A204.1 (cell line): ENCODE data around the gene TTL.
"Not testable (repeated sequence)": the region's sequence is repeated elsewhere in the genome, so short reads cannot be mapped to it uniquely, and the experiment has no call there.

Experiments used
- FAIRE-seq: peaks from 2 replicates; lab custom pipeline; 2012; peaks lifted over from hg19 to GRCh38; lab: Jason Lieb, UNC

TTL gene

DNA sequence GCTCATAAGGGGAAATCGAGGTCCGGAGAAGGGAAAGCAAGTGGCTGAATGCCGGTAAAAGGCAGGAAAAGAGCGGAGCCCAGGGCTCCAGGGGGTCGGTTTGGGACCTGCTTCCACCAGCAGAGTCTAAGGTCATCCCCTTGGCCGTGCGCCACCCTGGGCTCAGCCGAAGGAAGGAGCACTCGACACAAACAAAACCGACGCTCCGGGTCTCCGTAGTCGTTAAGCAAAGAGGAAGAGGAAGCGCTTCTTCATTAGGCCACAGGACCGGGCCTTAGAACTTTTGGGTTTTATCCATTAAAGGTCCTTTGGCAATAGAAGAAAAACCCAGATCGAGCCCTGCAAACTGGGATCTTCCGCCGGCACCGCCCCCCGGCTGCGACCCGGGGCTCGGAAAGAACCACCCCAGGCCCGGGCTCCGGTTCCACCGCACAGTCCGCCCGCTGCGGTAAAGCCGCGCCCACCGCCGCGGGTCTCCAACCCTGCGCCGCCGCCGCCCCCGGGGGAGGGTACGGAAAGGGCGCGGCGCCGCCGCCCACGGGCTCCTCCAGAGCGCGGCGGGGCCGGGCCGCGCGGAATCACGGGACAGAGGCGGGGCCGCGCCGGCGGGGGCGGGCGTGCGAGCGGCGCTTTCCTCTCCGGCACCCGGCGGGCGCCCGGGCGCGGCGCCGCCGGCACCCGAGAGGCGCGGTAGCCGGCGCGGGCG, at the start of gene TTL:
Gene TTL (plus strand): TSS at position 629 of the 706 bp plus-strand sequence. CDS start 189 bp downstream, outside the sequence.
- no peak for FAIRE-seq

DNA sequence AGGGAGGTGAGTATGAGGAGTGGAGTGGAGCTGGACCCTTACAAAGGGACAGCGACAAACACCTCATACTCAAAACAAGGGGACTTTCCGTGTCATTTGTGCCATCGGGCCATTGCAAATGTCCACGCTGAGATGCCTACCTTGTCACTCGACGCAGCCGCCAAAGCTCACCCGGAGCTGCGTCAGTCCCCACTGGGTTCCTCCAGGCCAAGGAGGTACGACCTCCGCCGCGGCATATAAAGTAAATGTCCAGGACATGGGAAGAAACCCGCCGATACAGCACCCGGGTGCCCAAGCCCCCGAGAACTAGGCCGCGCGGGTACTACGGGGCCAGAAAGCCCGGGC, 49.6 kb upstream of the TTL start:
- FAIRE-seq: not testable (repeated sequence)

DNA sequence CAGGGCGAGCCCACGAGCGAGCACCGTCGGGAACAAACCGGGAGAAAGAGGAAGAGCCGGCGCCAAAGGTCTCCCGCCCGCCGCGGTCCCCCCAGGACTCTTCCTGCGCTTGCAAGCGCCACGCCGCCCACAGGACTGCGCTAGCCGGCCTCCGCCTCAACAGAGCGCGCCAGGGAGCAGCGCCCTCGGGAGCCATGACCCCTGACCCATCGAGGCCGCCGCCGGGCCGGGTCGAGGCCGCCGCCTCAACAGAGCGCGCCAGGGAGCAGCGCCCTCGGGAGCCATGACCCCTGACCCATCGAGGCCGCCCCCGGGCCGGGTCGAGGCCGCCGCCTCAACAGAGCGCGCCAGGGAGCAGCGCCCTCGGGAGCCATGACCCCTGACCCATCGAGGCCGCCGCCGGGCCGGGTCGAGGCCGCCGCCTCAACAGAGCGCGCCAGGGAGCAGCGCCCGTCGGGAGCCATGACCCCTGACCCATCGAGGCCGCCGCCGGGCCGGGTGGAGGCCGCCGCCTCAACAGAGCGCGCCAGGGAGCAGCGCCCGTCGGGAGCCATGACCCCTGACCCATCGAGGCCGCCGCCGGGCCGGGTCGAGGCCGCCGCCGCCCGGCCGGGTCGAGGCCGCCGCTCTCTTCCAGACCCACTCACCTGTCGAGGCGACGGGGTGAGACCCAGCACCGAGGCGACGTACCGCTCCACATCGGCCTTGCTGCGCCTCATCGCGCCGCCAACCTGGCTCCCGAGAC, 49.0 kb upstream of the TTL start:
- not testable (repeated sequence) for FAIRE-seq

DNA sequence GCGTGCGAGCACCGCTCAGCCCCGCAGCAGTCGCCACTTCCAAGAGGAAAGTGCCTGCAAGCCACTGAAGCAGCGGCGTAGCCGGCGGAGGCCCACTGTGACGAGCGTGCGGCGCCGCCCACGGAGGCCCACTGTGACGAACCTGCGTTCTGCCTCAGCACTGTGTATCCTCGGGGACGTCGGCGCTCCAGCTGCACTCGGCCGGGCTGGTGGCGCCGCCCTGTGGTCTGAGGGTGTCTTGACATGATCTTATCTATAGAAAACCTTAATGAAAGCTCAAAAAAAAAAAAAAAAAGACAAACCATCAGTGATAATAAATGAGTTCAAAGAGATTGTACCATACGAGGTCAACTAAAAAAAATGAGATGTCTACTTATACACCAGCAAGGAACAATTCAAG, 48.5 kb upstream of the TTL start, which contains the start of gene RGPD8:
Gene RGPD8 (minus strand): TSS at position 166 of the 400 bp plus-strand sequence. CDS start 192 bp downstream, outside the sequence.
- FAIRE-seq: not testable (repeated sequence)

DNA sequence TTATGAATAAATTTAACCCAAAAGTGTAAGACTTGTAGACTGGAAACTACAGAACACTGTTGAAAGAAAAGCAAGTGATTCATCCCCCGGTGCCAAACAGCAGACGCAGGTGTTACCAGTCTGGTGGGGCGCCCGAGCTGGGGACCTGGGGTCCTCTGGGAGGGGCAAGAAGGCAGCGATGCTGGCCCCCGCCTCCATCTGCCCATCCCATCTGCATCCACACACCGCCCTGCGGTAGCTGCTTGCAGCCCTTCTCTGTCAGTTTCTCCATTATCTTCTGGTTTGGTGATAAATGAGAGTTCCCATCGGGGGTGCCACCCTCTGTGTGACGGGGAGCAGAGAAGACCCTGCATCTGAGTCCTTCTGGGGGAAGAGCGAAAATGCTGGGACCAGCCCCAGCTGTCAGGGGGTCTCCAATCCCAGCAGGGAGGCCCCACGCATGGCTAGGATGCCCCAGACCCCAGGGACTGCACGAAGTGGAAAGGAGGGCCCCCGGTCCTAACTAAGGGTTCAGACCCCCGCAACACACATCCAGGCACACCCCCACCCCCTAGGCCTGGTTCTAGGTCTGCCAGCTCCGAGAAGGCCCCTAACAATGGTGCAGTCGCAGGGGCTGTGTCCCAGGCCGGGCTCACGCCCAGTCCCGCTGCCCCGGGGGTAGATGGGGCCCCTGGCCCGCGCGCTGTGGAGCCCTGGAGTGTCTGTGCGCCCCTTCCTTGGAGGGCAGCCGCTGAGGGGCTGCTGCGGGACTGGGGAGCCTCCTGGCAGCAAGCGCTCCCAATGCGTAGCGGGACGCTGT, 47.8 kb upstream of the TTL start:
- no peak for FAIRE-seq

DNA sequence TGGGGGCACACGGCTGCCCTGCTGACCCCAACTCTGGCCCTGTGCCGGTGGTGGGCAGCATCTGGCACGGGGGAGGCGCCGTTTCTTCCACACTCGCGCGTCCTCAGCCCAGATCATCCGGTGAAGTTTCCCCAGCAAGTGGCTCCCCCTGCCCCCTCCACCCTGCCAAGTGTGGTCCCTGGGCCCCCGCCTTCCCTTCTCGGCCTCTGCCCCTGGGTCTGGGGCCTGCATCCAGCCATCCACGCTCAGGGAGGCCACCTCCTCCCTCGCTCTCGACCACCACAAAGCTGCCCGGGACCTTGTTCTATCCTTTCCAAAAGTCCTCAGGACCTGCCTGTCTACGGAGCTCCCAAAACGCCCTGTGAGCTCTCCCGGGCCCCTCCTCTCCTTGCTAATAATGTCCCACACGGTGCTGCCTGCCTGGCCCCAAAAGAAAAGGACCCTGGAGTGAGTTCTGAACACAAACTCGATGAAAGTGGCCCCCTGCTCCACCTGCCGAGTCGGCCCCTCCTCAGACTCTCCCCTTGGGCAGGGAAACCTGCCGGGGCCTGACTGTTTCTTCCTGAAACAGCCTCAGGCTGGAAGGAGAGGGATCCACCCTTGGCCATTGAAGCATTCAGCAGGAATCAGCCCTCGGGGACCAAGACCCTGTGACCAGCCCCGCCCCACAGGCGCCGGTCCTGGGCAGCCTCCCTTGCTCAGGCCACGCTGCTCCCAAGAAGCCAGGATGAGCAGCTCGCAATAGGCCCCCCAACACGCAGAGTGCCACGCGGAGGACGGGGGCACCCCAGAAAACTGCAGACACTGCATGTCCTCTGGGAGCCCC, 46.9 kb upstream of the TTL start:
- not testable (repeated sequence) for FAIRE-seq

DNA sequence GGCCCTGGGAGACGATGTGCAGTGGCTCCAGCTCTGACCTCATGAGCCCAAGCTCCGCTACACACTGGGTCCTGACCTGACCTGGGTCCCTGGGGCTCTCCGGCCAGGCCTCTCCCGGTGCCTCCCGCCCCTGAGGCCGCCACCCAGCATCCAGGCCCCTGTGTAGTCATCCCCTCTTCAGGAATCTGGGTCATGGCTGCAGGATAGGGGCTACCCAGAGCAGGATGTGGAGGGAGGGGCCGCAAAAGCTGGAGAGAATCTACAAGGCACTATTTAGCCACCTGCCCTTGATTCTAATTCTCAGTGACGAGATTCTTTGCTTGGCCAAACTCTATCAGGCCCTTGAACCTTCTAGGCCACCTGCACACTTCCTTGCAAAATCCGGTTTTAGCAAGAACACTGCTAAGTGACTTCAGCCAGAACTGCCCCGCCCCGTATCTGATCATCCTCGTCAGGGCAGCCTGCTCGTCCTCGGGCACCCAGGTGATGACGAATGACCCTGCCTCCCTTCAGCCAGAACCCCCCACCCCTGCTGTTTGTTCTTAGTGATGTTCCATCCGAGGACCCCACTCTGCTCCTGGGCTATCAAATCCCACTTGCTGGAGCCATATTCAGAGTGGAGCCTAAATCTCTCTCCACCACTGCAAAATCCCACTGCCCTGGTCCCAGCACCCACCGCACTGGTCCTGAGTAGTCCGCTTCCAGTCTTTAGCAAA, 46.1 kb upstream of the TTL start:
- FAIRE-seq: not testable (repeated sequence)

DNA sequence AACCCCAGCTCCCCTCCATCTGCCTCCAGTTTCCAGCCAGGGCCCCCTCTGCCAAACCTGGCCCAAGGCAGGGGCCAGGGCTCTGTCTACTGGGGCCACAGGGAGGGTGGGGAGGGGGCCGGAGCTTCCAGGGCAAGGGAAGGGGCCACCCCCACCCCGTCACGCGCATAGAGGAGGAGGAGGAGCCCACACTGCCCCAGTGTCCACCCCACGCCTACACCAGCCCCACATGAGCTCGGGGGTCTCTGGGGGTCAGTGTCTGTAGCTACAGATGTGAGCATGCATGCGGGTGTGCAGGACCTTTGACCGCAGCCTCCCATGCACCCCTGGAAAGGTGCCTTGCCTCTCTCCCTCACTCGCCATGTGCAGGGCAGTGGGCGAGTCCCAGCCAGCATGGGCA, 45.0 kb upstream of the TTL start:
- FAIRE-seq: not testable (repeated sequence)

DNA sequence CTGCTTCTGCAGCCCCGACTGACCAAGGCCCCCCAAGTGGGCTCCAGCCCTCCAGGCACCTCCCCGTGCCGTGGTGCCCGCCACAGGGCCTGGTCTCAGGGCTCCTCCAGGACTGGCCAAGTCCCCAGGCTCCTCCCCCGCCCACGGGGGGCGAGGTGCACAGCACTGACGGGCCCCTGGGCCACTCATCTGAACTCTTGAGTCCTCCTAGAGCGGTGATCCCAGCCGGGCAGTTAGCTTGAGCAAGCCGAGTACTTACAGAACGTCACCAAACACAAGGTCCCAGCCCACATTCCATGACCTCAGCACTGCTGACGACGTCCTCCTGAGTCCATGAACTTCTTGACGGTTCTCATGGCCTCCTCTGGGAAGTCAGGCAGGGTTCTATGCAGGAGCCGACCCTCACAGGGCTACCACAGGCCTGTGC, 44.5 kb upstream of the TTL start:
- FAIRE-seq: not testable (repeated sequence)

DNA sequence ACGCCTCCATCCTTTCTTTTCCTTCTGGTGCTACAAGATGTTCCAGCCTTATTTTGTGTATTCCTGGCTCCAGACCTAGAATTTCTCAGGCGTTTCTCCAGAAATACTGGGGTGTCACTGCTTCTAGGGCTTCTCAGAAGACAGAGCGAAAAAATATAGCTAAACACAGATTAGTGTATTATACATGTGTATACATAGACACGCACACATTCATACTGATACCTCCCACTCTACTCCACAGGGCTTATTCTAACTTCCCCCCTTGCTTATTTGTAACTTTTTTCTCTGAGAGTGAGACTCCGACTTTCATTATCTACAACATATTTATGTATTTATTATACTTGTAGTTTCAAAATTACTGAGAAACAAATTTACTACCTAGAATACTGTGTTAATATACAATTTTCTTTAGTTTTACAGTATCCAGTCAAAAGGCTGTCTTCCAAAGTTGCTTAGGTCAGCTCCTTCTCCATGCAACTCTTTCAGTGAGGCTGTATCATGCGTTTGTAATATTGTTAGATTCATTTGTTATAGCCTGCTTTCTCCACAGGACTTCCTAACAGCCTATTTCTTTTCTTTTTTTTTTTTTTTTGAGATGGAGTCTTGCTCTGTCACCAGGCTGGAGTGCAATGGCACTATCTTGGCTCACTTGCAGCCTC, 43.2 kb upstream of the TTL start:
- FAIRE-seq: not testable (repeated sequence)

DNA sequence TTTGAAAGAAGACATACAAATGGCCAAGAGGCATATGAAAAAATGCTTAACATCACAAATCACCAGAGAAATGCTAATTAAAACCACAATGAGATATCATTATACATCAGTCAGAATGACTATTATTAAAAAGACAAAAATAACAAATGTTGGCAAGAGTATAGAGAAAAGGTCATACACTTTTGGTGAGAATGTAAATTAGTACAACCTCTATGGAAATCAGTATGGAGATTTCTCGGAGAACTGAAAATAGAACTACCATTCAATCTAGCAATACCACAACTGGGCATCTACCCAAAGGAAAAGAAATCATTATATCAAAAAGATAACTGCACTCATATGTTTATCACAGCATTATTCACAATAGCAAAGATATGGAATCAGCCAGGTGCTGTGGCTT, 37.7 kb upstream of the TTL start:
- not testable (repeated sequence) for FAIRE-seq

DNA sequence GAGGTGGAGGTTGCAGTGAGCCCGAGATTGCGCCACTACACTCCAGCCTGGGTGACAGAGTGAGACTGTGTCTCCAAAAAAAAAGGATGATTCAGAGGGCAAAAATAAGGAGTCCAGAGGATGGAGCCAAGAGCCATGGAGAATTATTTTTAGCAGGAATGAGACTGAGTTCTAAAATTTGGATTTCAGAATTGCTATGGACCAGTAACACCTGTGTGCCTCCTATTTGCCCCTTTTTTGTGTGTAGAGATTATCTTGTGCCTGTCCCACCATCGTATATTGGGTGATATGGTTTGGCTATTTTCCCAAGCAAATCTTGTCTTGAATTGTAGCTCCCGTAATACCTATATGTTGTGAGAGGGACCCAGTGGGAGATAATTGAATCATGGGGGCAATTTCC, 32.1 kb upstream of the TTL start:
- FAIRE-seq: no peak

DNA sequence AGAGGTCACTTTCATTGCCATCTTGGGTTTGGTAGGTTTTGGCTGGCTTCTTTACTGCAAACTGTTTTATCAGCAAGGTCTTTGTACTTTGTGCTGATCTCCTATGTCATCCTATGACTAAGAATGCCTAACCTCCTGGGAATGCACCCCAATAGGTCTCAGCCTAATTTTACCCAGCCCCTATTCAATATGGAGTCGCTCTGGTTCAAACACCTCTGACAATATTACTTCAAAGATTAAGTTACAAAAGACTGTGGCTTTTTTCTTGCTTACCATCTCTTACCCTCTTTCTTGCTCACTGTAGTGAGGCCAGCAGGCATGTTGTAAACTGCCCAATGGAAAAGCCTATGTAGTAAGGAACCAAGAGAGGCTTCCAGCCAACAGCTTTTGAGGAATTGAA, 30.6 kb upstream of the TTL start:
- FAIRE-seq: no peak

DNA sequence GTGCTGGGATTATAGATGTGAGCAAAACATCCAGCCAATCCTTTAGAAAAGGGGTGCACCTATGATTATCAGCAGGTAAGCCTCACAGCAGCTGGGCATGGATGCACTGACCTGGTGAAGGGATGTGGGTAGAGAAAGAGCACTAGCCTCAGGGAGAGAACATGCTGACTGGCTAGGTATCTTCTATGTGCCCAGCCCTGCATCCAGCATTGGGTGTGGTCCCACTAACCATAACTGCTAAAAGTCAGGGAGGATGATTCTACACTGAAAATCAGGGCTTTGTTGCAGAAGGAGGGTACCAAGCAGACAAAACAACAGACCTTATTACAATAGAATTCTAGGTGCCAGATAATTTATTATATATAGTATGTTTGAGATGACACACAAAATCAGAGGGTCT, 27.4 kb upstream of the TTL start:
- no peak for FAIRE-seq

DNA sequence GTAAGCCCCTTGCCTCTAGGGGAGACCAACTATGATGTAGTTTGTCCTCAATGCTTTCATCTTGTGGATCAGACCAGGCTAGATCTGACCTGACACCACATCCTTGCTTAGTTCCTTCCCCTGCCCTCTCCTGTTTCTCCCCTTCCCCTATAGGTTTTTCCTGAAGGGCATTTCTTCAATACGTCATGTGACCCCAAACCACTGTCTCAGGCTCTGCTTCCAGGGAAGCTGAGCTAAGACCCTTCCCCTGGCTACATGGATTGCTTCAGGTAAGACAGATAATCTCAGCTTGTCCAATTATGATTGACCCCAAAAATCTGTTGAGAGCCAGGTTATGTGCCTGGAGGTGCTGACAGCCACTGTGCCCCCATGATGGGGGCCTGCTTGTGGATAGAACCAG, 22.6 kb upstream of the TTL start:
- FAIRE-seq: no peak

DNA sequence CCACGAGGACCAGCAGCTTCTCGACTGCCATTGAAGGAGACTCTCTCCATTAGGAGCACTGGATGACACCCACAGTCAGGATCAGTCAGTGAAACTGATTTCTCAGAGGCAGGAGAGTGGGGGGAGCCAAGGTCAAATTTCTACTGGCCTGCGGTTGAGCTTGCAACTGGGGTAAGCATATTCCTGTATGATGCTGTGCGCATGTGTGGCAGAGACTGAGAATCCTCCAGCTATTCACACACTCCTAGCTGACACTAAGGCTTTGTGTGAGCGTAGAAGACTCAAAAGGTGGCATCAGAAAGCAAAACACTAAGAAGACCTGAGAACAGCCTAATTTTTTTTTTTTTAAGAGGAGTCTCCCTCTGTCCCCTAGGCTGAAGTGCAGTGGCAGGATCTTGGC, 19.8 kb upstream of the TTL start:
- FAIRE-seq: no peak

DNA sequence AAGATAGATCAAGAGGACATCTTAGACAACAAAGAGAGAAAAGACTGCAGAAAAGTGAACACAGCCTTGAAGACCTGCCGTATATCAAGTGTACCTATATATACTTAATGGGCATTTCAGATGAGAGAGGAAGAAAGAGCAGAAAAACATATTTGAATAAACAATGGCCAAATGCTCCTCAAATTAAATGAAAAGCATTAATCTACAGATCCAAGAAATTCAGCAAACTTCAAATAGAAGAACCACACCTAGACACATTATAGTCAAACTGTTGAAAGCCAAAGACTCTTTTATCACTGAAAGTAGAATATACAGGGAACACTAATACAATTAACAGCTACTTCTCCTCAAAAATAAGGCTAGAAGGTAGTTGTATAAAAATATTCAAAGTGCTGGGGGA, 18.7 kb upstream of the TTL start:
- FAIRE-seq: no peak

DNA sequence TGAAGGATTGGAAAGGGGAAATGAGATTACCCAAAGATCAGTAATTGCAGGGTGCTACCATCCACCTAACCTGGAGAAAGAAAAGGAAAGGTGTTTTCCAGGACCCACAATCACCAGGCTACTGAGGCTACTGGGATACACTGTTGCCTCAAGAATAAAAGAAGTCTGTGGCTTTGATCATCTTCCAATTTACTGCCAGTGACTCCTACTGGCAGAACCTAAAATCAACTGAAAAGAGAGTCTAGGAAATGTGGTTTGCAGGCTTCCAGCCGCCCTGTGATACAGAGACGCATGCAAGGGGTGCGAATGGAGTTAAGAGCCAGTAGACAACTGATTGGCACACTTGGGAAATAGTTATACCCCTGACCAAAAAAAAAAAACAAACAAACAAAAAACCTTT, 16.6 kb upstream of the TTL start:
- FAIRE-seq: no peak

DNA sequence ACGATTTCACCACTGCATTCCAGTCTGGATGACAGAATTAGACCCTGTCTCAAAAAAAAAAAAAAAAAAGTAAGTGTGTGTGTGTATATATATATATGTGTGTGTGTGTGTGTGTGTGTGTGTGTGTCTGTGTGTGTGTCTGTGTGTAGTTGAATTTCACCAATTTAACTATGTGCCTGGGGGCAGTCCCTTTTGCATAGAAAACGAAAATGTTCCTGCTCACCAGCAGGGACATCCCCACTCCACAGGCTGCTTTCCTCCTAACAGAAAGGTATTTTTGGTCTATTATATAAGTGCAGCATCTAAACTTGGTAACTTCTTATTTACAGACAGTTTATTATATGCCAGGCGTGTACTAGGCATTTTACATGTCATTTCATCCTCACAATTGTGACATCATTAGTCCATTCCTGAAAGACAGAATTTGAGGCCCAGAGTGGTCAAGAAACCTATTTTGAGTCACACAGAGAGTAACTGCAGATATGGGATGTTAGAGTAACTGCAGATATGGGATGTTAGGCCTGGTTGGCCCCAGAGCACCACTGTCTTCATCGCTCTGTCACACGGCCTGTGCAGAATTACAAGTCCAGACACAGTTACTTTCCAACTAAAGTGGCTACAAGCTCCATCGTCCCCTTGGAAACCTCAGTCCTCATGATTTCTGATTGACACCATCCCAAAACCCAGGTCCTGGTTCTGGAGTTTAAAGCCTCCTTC, 9.3 kb upstream of the TTL start:
- no peak for FAIRE-seq

DNA sequence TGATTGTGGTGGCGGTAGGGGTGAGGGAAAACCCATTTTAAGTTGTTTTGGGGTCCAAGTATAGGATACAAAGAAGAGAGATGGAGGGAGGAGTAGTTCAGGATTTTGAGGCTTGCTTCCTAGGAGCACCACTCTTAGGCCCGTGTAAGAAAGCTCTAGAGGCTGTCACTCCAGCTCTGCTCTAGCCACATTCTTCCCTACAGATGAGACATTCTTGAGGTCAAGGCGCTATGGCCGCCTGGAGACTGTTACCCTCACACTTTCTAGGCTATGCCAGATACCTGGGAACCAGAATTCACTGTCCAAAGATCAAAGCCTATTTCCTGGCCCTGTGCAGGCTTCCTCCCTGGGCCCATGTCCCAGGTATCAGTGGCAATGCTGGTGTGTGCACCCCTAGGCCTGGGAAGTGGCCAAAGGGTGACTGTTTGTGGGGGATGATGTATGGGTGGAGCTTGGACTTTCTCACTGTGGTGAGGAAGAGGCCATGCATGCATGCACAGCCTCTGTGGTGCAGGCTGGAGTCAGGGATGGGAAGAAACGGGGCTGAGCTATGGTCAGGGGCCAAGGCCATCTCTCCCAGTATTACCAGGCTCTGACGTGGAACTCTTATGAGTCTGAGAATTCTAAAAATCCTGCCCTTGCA, 7.0 kb upstream of the TTL start:
- no peak for FAIRE-seq
